HEK293T (cell line): ENCODE data around the gene GLIS2.
A peak's percentile ranks its signal among the peaks of the same experiment; 100 is the strongest.

Experiments used
- CTCF ChIA-PET: fragments of 350-600 bp; formaldehyde crosslinking; extraction: SDS; loops from one replicate; lab custom pipeline; 2021; ENCODE audit warnings: antibody characterized with exemption, inconsistent platforms; lab: Yijun Ruan, JAX
- POLR2A ChIA-PET: fragments of 350-600 bp; formaldehyde crosslinking; extraction: SDS; loops from one replicate; lab custom pipeline; 2020; ENCODE audit warnings: antibody characterized with exemption, inconsistent platforms; lab: Yijun Ruan, JAX
- DNase-seq: peaks from one replicate; pipeline ENCODE4 v3.0.0; 2012; ENCODE audit warnings: mixed read lengths; ENCODE audit errors: extremely low spot score
- ARNT ChIP-seq: fragments of 450-650 bp; IDR thresholded peaks from 2 replicates; pipeline ENCODE4 v1.6.1; 2017; ENCODE audit warnings: mild to moderate bottlenecking
- BHLHE40 ChIP-seq: fragments of 450-650 bp; IDR thresholded peaks from 2 replicates; pipeline ENCODE4 v1.6.1; 2016; ENCODE audit warnings: mild to moderate bottlenecking, moderate library complexity, borderline replicate concordance
- CTBP1 ChIP-seq: fragments of 450-650 bp; IDR thresholded peaks from 2 replicates; pipeline ENCODE4 v1.6.1; 2016; ENCODE audit warnings: borderline replicate concordance
- ELF4 ChIP-seq: fragments of 450-650 bp; IDR thresholded peaks from 2 replicates; pipeline ENCODE4 v1.6.1; 2017; ENCODE audit warnings: antibody characterized with exemption
- FOXA1 ChIP-seq: fragments of 450-650 bp; IDR thresholded peaks from 2 replicates; pipeline ENCODE4 v1.6.1; 2016; ENCODE audit warnings: mild to moderate bottlenecking
- FOXK2 ChIP-seq: fragments of 450-650 bp; IDR thresholded peaks from 2 replicates; pipeline ENCODE4 v1.6.1; 2016; ENCODE audit warnings: mild to moderate bottlenecking
- FOXM1 ChIP-seq: fragments of 450-650 bp; IDR thresholded peaks from 2 replicates; pipeline ENCODE4 v1.6.1; 2017; ENCODE audit warnings: mild to moderate bottlenecking, borderline replicate concordance
- HDGF ChIP-seq: fragments of 450-650 bp; IDR thresholded peaks from 2 replicates; pipeline ENCODE4 v1.6.1; 2017; ENCODE audit warnings: antibody characterized with exemption, borderline replicate concordance
- L3MBTL2 ChIP-seq: fragments of 450-650 bp; conservative IDR thresholded peaks from 2 replicates; pipeline ENCODE4 v1.6.1; 2016; ENCODE audit warnings: mild to moderate bottlenecking
- LEF1 ChIP-seq: fragments of 450-650 bp; IDR thresholded peaks from 2 replicates; pipeline ENCODE4 v1.6.1; 2017; ENCODE audit warnings: mild to moderate bottlenecking, borderline replicate concordance
- NFRKB ChIP-seq: fragments of 450-650 bp; IDR thresholded peaks from 2 replicates; pipeline ENCODE4 v1.6.1; 2016; ENCODE audit warnings: mild to moderate bottlenecking, moderate library complexity
- SP1 ChIP-seq: fragments of 450-650 bp; IDR thresholded peaks from 2 replicates; pipeline ENCODE4 v1.6.1; 2017
- SUZ12 ChIP-seq: fragments of 450-650 bp; IDR thresholded peaks from 2 replicates; pipeline ENCODE4 v1.6.1; 2016; ENCODE audit warnings: mild to moderate bottlenecking
- TARDBP ChIP-seq: fragments of 450-650 bp; IDR thresholded peaks from 2 replicates; pipeline ENCODE4 v1.6.1; 2016
- ZNF384 ChIP-seq: fragments of 450-650 bp; IDR thresholded peaks from 2 replicates; pipeline ENCODE4 v1.6.1; 2016
- TF ChIP-seq, protein P1 (sequence below): fragments of 450-650 bp; IDR thresholded peaks from 2 replicates; pipeline ENCODE4 v1.6.1; 2016

The GLIS2 gene

DNA sequence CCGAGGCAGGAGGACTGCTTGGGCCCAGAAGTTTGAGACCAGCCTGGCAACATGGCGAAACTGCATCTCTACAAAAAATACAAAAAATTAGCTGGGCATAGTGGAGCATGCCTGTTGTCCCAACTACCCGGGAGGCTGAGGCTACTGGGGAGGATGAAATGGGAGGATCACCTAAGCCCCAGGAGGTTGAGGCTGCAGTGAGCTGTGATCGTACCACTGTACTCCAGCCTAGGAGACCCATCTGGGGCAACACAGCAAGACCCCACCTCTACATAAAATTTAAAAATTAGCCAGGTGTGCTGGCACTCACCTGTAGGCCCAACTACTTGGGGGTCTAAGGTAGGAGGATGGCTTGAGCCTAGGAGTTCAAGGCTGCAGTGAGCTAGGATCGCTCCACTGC, 33.5 kb downstream of the GLIS2 start:
- no peak for DNase-seq
- ChIA-PET CTCF (interaction anchor here (0.8 to 1.0 kb wide), 2 partner anchors 54 to 96 kb away, joined by 3 to 7 read pairs; no protein-coding TSS in a partner anchor), POLR2A (interaction anchor here (0.7 to 2.3 kb wide), 4 partner anchors 9 to 96 kb away, joined by 3 to 9 read pairs (median 4); no protein-coding TSS in a partner anchor)
- TF ChIP-seq SUZ12, result no peak
- no peak for TF ChIP-seq BHLHE40
- TF ChIP-seq HDGF, result no peak
- no peak for TF ChIP-seq NFRKB
- no peak for TF ChIP-seq ELF4
- TF ChIP-seq FOXK2, result no peak
- TF ChIP-seq L3MBTL2, result no peak

DNA sequence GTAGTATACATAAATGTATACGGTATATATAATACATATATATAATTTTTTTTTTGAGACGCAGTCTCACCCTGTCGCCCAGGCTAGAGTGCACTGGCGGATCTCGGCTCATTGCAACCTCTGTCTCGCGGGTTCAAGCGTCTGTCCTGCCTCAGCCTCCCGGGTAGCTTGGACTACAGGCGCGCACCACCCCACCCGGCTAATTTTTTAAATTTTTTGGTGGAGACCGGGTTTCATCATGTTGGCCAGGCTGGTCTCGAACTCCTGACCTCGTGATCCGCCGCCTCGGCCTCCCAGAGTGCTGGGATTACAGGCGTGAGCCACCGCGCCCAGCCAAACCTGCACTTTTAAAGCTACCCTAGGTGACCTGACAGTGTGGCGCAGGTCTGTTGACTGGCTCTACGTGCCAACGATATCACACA, 34.5 kb downstream of the GLIS2 start:
- no peak for TF ChIP-seq FOXM1
- no peak for TF ChIP-seq ZNF384
- TF ChIP-seq SP1, result no peak
- no peak for TF ChIP-seq NFRKB
- TF ChIP-seq, protein P1, sequence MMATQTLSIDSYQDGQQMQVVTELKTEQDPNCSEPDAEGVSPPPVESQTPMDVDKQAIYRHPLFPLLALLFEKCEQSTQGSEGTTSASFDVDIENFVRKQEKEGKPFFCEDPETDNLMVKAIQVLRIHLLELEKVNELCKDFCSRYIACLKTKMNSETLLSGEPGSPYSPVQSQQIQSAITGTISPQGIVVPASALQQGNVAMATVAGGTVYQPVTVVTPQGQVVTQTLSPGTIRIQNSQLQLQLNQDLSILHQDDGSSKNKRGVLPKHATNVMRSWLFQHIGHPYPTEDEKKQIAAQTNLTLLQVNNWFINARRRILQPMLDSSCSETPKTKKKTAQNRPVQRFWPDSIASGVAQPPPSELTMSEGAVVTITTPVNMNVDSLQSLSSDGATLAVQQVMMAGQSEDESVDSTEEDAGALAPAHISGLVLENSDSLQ, result no peak
- TF ChIP-seq ELF4, result no peak
- TF ChIP-seq L3MBTL2, result no peak
- TF ChIP-seq BHLHE40, result no peak
- no peak for TF ChIP-seq FOXA1
- ChIA-PET CTCF (interaction anchor here (0.8 to 2.9 kb wide), 4 partner anchors 52 to 97 kb away, joined by 3 to 23 read pairs (median 8); no protein-coding TSS in a partner anchor), POLR2A (interaction anchor here (0.9 to 2.3 kb wide), 5 partner anchors 10 to 51 kb away, joined by 3 to 9 read pairs (median 6); no protein-coding TSS in a partner anchor)
- no peak for DNase-seq

DNA sequence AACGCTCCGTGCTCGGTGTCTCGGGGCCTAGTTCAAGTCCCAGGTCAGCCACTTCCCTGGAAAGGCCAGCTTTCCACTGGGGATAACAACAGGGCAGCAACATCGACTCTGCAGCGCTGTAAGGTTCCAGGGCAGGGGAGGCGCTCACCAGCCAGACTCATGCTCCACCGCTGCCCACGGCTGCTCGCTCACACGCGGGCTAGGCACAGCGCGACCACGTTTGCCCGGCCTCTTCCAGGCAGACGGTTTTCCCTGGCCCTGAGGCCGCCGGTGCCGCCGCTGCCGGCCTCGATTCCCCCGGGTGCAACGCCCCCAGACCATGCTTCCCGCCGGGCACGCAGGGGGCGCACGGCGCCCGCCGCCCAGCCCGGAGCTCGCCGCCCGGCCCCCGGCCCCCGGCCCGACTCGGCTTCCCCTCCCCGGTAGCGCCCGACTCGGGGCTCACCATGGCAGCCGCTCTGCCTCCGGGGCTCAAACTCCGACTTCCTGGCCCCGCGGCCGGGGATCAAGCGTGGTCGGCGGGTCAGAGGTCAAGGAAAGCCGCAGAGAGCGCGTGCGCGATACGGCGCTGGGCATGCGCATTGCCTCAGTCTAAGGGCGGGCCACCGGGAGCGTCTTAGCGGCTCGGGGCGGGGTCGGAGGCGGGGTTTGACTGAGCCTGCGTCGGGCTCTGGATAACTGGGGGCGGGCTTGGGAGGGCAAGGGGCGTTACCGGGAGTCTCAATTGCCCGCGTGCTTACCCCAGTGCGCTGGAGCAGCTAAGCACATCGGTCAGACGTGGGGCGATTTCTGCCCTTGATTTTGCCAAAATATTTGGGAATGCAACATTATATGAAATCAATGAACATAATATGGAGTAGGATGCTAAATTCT, 35.2 kb downstream of the GLIS2 start, which contains the start of gene PAM16:
TSS of gene PAM16 (minus strand) at position 535 of the 873 bp plus-strand sequence. CDS start at position 448, 87 bp downstream.
- ChIA-PET POLR2A (interaction anchor here (0.7 to 2.3 kb wide), 8 partner anchors 11 to 78 kb away, joined by 3 to 9 read pairs (median 4); partner anchors contain the start of genes CORO7 and TFAP4), CTCF (interaction anchor here (0.6 to 2.9 kb wide), 5 partner anchors 51 to 199 kb away, joined by 3 to 23 read pairs (median 4); no protein-coding TSS in a partner anchor)
- TF ChIP-seq L3MBTL2 (peak; percentile 74), HDGF (no peak)
- DNase-seq, result peak; percentile 98

DNA sequence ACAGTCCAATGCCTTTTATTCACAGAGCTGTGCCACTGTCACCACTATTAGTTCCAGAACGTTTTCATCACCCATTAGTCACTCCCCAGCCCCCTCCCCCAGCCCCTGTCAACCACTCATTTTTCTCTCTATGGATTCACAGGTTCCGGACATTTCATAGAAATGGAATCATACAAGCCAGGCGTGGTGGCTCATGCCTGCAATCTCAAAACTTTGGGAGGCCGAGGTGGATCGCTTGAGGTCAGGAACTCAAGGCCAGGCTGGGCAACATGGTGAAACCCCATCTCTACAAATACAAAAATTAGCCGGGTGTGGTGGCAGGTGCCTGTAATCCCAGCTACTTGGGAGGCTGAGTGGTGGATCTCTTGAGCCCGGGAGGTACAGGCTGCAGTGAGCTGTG, 36.0 kb downstream of the GLIS2 start:
- ChIA-PET POLR2A (interaction anchor here (0.9 to 2.3 kb wide), 4 partner anchors 14 to 79 kb away, joined by 3 to 8 read pairs (median 4); partner anchors contain the start of genes CORO7 and TFAP4), CTCF (interaction anchor here (0.6 to 2.9 kb wide), 5 partner anchors 51 to 198 kb away, joined by 3 to 23 read pairs (median 4); no protein-coding TSS in a partner anchor)
- DNase-seq, result no peak
- TF ChIP-seq TARDBP (no peak), SUZ12 (no peak)

DNA sequence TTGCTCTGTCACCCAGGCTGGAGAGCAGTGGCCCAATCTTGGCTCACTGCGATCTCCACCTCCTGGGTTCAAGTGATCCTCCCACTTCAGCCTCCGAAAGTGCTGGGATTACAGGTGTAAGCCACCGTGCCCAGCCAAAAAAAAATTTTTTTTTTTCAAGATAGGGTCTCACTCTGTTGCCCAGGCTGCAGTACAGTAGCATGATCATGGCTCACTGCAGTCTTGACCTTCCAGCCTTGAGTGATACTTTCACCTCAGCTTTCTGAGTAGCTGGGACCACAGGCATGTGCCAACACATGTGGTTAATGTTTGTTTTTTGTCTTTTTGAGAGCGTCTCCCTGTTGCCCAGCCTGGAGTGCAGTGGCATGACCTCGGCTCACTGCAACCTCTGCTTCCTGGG, 37.0 kb downstream of the GLIS2 start:
- TF ChIP-seq FOXA1, result no peak
- no peak for TF ChIP-seq ARNT
- no peak for TF ChIP-seq ZNF384
- TF ChIP-seq NFRKB, result no peak
- TF ChIP-seq TARDBP, result no peak
- no peak for TF ChIP-seq FOXK2
- TF ChIP-seq FOXM1, result no peak
- no peak for TF ChIP-seq ELF4
- no peak for TF ChIP-seq BHLHE40
- no peak for TF ChIP-seq SUZ12
- TF ChIP-seq, protein P1, result no peak
- TF ChIP-seq CTBP1, result no peak
- no peak for TF ChIP-seq LEF1
- TF ChIP-seq L3MBTL2, result no peak
- TF ChIP-seq SP1, result no peak
- TF ChIP-seq HDGF, result no peak
- CTCF ChIA-PET, result interaction anchor here (2.9 kb wide), 1 partner anchor 50 kb away, joined by 23 read pairs; no protein-coding TSS in a partner anchor
- POLR2A ChIA-PET, result no interaction called here

DNA sequence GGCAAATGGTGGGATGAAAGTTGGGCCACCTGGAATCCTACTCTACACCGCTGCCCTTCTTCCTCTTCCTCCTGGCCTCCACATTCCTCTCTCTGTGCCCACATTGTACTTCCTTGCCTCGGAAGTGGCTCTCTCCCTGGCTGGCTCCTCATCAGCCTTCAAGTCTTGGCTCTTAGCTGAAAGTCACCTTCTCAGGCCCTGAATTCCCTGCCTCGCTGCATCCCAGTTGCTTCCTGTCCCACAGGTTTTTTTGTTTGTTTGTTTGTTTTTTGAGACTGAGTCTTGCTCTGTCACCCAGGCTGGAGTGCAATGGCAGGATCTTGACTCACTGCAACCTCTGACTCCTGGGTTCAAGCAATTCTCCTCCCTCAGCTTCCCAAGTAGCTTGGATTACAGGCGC, 37.8 kb downstream of the GLIS2 start:
- ChIA-PET CTCF (interaction anchor here (1.6 kb wide), 1 partner anchor 50 kb away, joined by 8 read pairs; no protein-coding TSS in a partner anchor), POLR2A (interaction anchor here (0.6 kb wide), 1 partner anchor 52 kb away, joined by 3 read pairs; no protein-coding TSS in a partner anchor)
- TF ChIP-seq SUZ12, result no peak
- no peak for DNase-seq

More for the DNA sequence above, 37.0 kb downstream of the GLIS2 start:
- no peak for DNase-seq
